GM12874 (cell line): ENCODE results near the gene FGF19.
A peak's percentile ranks its signal among the peaks of the same experiment; 100 is the strongest.

Experiments
- CTCF ChIP-seq: IDR thresholded peaks from 2 replicates; pipeline ENCODE4 v1.5.1; 2011; ENCODE audit warnings: low read depth, mild to moderate bottlenecking, control low read depth, low read length, moderate library complexity; ENCODE audit not compliant: insufficient read depth

Gene FGF19

GRCh38 chr11:69674267-69674885 lies 29.4 kb downstream of the FGF19 start:
- no peak for TF ChIP-seq CTCF

DNA sequence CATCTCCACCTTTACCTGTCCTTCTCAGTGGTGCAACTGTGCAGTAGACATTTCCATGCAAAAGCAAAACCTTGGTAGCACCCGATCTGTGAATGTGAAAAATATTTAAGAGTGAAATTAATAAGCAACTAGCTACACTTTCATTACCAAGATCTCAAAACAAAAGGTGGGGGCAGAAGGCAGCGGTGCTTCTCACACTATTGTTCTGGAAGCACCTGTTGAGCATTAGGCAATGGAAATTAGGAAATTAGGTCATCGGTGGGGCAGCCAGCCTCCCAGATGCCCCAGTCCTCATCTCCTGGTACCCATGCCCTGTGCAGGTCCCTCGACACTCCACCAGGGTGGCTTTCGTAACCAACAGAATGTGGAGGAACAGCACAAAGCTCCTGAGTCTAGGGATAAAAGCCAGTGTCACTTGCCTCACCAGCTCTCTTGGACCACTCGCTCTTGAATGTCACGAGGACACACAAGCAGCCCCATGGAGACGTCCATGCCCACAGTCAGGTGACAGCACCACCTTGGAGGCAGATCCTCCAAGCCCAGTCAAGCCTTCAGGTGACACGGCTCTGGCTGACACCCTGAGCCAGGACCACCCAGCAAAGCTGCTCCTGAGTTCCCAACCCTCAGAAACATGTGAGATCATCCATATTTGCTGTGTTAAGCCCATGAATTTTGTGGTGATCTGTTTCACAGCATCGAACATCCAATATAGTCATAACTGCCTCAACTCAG lies 31.9 kb downstream of the FGF19 start:
- no peak for TF ChIP-seq CTCF

DNA sequence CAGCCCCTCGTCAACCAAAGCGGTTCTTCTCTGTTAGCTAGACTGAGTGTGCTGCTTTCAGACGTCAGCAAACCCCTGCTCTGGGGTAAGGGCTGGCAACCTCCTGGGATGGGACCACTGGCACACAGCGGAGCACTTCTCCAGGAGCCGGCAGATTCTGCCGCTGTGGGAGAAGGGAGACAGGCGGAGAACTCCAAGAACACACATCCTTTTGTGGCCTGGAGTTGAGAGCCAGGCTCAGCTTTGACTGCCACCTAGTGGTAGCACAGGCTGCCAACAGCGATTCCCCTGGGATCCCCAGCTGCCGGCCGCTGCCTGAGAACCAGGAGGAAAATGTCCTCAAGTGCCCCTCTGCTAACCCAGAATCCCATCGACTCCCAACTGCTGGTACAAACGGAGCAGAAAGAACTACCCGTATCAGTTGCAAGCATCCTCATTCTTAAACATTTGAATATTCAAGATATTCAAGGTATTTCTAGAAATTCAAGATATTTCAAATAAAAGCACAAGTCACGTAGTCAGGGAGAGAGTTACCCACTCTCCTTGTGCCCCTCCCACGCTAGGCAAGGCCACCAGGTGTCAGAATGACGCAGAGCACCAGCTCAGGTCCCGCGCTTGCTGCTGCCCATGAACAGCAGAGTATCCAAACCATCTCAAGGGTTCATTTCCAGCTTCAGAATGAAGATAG lies 33.5 kb downstream of the FGF19 start:
- peak; percentile 94 for TF ChIP-seq CTCF

- no peak for TF ChIP-seq CTCF
Observed at GRCh38 chr11:69669486-69669885, 34.3 kb downstream of the FGF19 start.

- no peak for TF ChIP-seq CTCF
Observed at GRCh38 chr11:69667619-69668604, 35.9 kb downstream of the FGF19 start.

DNA sequence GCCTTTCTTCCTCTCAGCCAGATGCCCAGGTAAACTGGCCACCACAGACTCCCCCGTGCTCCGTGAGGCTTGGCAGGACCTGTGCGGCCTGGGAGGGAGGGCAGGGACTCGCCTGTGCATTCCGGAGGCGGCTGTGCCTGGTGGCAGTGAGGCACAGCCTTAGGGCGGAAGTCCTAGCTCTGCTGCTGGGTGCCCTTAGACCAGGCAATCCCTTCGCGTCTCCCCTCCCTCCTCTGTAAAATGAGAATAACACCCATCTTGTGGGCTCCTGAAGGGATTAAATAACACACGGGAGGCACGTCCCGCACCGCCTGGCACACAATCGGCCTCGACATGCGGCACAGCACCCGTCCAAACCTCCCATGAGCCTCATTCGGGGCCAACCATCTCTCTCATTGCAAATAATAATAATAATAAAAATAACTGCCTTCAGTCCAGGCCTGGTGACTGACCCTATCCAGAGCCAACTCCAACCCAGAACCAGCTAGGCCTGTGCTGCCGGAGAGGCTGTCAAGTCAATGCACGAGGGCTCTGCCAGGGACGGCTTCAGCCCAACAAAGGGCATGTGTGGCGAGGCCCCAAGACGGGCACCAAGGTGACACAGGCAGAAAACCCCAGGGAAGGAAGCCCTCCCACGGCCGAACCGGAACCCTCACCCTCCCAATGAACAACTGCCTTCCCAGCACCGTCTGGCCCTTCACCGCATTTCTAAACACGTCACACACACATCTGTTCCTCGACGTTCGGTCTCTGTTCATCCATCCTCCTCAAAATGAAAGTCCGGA lies 36.9 kb downstream of the FGF19 start:
- no peak for TF ChIP-seq CTCF
